Testis (tissue), 3 donors: Measurements from ENCODE around the gene AQP7. TPM values are rescaled to one million over a fixed set of nuclear protein-coding genes. Genes with fewer than 3 reads are reported as not detected.
A peak's percentile ranks its signal among the peaks of the same experiment; 100 is the strongest.

Source experiments
- DNase-seq: peaks from one replicate; pipeline ENCODE4 v3.0.0-alpha.2; 2019
- H3K27ac ChIP-seq, 2 donors: fragments of 200-600 bp; sonication (generic); one replicate each; pipeline ENCODE4 v1.5.1; 2019
- H3K27me3 ChIP-seq: fragments of 200-600 bp; sonication (generic); one replicate; pipeline ENCODE4 v1.5.1; 2019
- H3K36me3 ChIP-seq: fragments of 200-600 bp; sonication (generic); one replicate; pipeline ENCODE4 v1.5.1; 2017; ENCODE audit warnings: low read depth; ENCODE audit errors: missing control alignments
- H3K4me1 ChIP-seq: fragments of 200-600 bp; sonication (generic); one replicate; pipeline ENCODE4 v1.5.1; 2019
- H3K4me3 ChIP-seq, 2 donors: fragments of 200-600 bp; sonication (generic); one replicate each; pipeline ENCODE4 v1.5.1; 2017 to 2019
- H3K9me3 ChIP-seq: fragments of 200-600 bp; sonication (generic); one replicate; pipeline ENCODE4 v1.5.1; 2017
- POLR2A ChIP-seq: fragments of 450-650 bp; IDR thresholded peaks from one replicate; pipeline ENCODE4 v1.6.1; 2017; ENCODE audit warnings: antibody characterized with exemption, mild to moderate bottlenecking, moderate library complexity
- WGBS, 2 donors: methylation state at CpG; one replicate each; pipeline ENCODE4 v1.1.5; 2018; 5-methylcytosine and 5-hydroxymethylcytosine counted together
- intact Hi-C: fragments of 100-400 bp; cut with DNase I; formaldehyde crosslinking; loops from one replicate; pipeline ENCODE4 v1.15.1; 2023; ENCODE audit warnings: low total_unique reads
- polyA plus RNA-seq: library from polyadenylated mRNA; stranded (reverse); fragments of 350-450 nt; fragmentation: Illumina TruSeq; extraction: RNeasy Lipid Tissue Mini Kit (QIAGEN cat#74804); gene quantifications from one replicate; pipeline ENCODE4 v1.2.3, GENCODE V29; 2014; ENCODE audit warnings: low read depth, low replicate concordance; ENCODE audit not compliant: insufficient read depth
- total RNA-seq, 2 donors: library from RNA; depleted of rRNA; stranded (reverse); fragments of >200 nt; gene quantifications; one replicate each; pipeline ENCODE4 v1.2.3, GENCODE V29; 2016
- TF ChIP-seq, protein P1 (sequence below), 3 experiments: fragments of 450-650 bp in 2 of 3; fragments of 200-600 bp in 1 of 3; sonication (generic) in 1 of 3; IDR thresholded peaks; one replicate each; pipeline ENCODE4 v1.5.1; 2016 to 2019; ENCODE audit warnings: antibody characterized with exemption in 3 of 3, mild to moderate bottlenecking in 2 of 3, moderate library complexity in 1 of 3

The AQP7 gene
- total and polyA plus RNA-seq, 3 donors from 2014 or later = 19.1 to 55.6 (median 37.6) TPM

GRCh38 chr9:33414889-33415500 lies 12.6 kb upstream of the AQP7 start:
- H3K4me3 ChIP-seq = no peak overlapping the region
- no peaks in the 10 kb centered on the region for H3K9me3 ChIP-seq
- H3K27ac ChIP-seq = no peak overlapping the region
- DNase-seq = no peak
- no peaks in the 10 kb centered on the region for H3K36me3 ChIP-seq
- intact Hi-C loops = loop anchor here (5.0 kb wide), 1 partner anchor 38 kb away; no protein-coding TSS in a partner anchor
- 75 to 80% methylated on average over 6 to 13 of the region's 13 CpGs for WGBS, 2 donors
- H3K27me3 ChIP-seq = no peaks in the 10 kb centered on the region
- TF ChIP-seq, protein P1, sequence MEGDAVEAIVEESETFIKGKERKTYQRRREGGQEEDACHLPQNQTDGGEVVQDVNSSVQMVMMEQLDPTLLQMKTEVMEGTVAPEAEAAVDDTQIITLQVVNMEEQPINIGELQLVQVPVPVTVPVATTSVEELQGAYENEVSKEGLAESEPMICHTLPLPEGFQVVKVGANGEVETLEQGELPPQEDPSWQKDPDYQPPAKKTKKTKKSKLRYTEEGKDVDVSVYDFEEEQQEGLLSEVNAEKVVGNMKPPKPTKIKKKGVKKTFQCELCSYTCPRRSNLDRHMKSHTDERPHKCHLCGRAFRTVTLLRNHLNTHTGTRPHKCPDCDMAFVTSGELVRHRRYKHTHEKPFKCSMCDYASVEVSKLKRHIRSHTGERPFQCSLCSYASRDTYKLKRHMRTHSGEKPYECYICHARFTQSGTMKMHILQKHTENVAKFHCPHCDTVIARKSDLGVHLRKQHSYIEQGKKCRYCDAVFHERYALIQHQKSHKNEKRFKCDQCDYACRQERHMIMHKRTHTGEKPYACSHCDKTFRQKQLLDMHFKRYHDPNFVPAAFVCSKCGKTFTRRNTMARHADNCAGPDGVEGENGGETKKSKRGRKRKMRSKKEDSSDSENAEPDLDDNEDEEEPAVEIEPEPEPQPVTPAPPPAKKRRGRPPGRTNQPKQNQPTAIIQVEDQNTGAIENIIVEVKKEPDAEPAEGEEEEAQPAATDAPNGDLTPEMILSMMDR (IDR thresholded peaks at IDR 0.05) = no peak
- no peak for TF ChIP-seq POLR2A
- no peaks in the 10 kb centered on the region for H3K4me1 ChIP-seq

DNA sequence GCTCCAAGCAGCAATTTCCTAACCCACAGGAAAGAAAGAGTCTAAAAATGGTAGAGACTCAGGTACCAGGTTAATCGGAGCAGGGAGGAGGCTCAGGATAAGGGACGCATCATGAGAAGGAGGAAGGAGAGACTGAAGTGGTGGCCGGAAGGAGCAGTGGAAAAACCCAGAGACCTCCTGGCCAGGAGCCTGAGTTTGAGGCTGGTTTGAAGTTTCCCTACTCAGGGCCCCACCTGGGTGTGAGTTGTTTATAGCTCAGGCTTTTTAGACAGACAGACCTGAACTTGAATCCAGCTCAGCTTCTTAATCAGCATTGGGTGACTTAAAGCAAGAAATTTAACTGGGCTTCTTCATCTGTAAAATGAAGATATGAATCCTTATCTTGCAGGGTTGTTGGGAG lies 11.9 kb upstream of the AQP7 start:
- intact Hi-C loops = no loop called here
- 74 to 82% methylated on average over 3 of the region's 3 CpGs for WGBS, 2 donors
- no peaks in the 10 kb centered on the region for H3K9me3 ChIP-seq

DNA sequence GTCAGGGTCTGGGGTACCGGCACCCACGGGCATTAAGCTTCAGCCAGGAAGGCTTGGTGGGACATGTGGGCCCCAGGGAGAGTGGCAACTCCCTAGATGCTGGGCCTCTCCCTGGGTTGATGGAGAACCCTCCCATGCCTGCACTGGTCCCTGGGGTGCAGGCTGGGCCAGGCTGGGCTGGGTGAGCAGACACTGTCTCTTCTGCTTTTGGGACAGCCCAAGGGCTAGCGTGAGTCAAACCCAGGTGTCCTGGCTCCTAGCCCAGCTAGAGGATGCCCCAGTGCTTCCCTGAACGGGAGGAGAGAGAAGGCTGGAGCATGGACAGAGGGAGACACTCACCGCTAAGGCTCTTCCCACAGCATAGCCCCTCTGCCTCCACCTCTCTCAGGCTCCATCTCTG lies 5.7 kb upstream of the AQP7 start:
- intact Hi-C loops = no loop called here
- H3K36me3 ChIP-seq = no peaks in the 10 kb centered on the region
- DNase-seq = no peak
- 66 to 77% methylated on average over 5 of the region's 5 CpGs for WGBS, 2 donors
- peaks cover 4% of the 10 kb centered on the region for H3K4me1 ChIP-seq
- H3K27ac ChIP-seq = no peak overlapping the region
- TF ChIP-seq, protein P1 (IDR thresholded peaks at IDR 0.05) = no peak
- TF ChIP-seq POLR2A = no peak
- no peak overlapping the region for H3K4me3 ChIP-seq
- H3K27me3 ChIP-seq = no peaks in the 10 kb centered on the region
- no peaks in the 10 kb centered on the region for H3K9me3 ChIP-seq

More for the DNA sequence above, 11.9 kb upstream of the AQP7 start:
- Histone ChIP-seq H3K4me1 (no peaks in the 10 kb centered on the region), H3K27ac (no peak overlapping the region), H3K36me3 (no peaks in the 10 kb centered on the region), H3K4me3 (no peak overlapping the region), H3K27me3 (no peaks in the 10 kb centered on the region)
- DNase-seq = no peak
- TF ChIP-seq, protein P1 (IDR thresholded peaks at IDR 0.05) = no peak
- no peak for TF ChIP-seq POLR2A

GRCh38 chr9:33407061-33407460 lies 4.7 kb upstream of the AQP7 start:
- intact Hi-C loops = no loop called here
- H3K9me3 ChIP-seq = no peaks in the 10 kb centered on the region
- WGBS, 2 donors = 82 to 96% methylated on average over 2 to 3 of the region's 3 CpGs
- TF ChIP-seq, protein P1 (IDR thresholded peaks at IDR 0.05) = no peak
- no peak for TF ChIP-seq POLR2A
- H3K27ac ChIP-seq = no peak overlapping the region
- H3K4me3 ChIP-seq = no peak overlapping the region
- H3K4me1 ChIP-seq = peaks cover 14% of the 10 kb centered on the region
- no peak for DNase-seq
- H3K36me3 ChIP-seq = no peaks in the 10 kb centered on the region
- no peaks in the 10 kb centered on the region for H3K27me3 ChIP-seq

DNA sequence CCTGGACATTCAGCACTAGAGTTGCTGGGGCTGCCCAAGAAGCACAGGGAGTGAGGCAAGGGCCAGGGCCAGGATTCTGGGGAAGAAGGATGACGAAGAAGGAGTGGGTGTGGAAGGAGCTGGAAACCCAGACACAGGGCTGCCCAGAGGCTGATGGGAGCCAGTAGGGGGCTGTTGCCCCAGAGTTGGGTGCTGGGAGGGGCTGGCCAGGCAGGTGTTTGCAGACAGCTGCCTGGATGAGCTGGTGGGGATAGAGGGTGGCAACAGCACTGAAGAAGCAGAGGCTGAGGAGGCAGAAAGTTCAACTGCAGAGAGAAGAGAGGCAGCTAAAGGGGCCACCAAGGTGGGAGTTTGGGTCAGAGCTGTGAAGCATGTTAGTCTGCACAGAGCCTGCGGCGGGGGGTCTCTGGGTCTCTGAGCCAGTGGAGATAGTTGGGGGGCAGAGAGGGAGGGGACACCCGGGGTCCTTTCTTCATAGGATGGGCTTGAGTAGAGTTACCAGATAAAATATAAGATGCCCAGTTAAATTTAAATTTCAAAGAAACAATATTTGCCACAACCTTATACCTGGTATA lies 2.5 kb upstream of the AQP7 start:
- TF ChIP-seq, protein P1 (IDR thresholded peaks at IDR 0.05) = no peak
- no peak for TF ChIP-seq POLR2A
- Histone ChIP-seq H3K27me3 (no peaks in the 10 kb centered on the region), H3K36me3 (no peaks in the 10 kb centered on the region), H3K9me3 (no peaks in the 10 kb centered on the region), H3K4me1 (peaks cover 18% of the 10 kb centered on the region), H3K27ac (peak overlapping the region in 1 of 2 donors; percentile 31), H3K4me3 (no peak overlapping the region)
- WGBS, 2 donors = 82 to 94% methylated on average over 4 of the region's 4 CpGs
- DNase-seq = no peak
- intact Hi-C loops = no loop called here
